Activated T-cell treated with anti-CD3 and anti-CD28 coated beads, Interleukin-2, amount 50 U/mL, for 48 hours (primary cell): ENCODE data around the gene HES6.
"Not testable (repeated sequence)": the region's sequence is repeated elsewhere in the genome, so short reads cannot be mapped to it uniquely, and the experiment has no call there.

Source experiments
- DNase-seq, 2 experiments: peaks; one replicate each; pipeline ENCODE4 v3.0.0-alpha.2; 2020

Gene HES6, protein sequence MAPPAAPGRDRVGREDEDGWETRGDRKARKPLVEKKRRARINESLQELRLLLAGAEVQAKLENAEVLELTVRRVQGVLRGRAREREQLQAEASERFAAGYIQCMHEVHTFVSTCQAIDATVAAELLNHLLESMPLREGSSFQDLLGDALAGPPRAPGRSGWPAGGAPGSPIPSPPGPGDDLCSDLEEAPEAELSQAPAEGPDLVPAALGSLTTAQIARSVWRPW

GRCh38 chr2:238239863-238240756 is at the start of gene HES6:
TSS of gene HES6 (minus strand) at chr2:238240038. CDS start at chr2:238239905, 133 bp downstream.
- DNase-seq: peak; percentile 80 to 85

DNA sequence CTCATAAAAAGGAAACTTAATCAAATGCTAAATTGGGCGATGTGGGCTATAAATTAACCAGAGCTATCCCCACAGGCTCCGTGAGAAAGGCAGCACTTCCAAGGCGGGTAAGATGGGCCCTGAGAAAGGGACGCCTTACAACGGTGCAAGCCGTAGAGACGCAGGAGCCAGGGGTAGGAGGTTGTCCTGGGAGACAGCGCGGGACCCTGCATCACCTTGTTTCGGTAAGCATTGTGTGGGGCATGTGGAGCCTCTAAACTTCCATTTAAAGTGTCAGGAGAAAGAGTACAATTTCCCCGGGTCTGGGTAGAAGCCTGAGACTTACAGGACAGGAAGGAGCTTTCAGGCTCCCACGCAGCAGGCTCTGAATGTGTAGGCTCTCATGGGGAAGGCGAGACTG is 49.7 kb upstream of the HES6 start:
- DNase-seq: peak in 1 of 2 experiments; percentile 36

- peak; percentile 98 for DNase-seq
These were observed 49.1 kb upstream of the HES6 start for GRCh38 chr2:238288650-238289573.

GRCh38 chr2:238287737-238288649 is 48.2 kb upstream of the HES6 start, which contains the start of gene PER2:
TSS of gene PER2 (minus strand) at chr2:238288610. CDS start at chr2:238277936, 10,674 bp downstream.
- DNase-seq: peak; percentile 57 to 72

DNA sequence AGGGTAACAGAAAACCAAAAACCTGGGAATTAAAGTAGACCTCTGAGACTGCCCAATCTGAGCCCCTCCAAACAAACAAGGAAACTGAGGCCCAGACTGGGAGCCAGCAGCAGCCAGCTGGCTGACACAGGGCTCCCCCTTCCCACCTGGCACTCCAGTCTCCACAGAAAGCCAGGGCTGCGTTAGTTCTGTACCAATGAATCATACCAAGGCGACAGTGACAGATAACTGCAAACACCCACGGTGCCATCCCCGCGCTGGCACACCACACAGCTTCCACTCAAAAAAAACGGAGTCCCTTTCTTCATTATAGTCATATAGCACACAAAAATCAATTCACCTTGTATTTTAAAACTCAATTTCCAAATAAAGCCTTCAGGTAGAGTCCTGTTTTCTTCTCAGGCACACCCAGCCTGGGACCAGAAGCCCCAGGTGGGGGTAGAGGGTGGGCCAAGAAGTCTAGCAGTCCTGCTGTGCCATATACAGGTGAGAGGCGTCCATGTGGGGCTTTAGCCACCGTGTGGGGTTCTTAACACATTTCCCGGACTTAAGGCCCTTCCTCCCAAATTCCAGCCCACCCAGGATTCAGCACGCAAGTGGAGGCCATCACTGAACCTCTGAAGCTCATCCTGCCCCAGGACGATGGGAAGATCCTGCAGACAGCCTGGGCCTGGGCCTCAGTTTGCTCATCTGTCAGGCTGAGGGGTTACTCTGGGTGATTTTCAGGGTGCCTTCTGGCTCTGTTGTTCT is 47.3 kb upstream of the HES6 start:
- DNase-seq: peak; percentile 59 to 68

DNA sequence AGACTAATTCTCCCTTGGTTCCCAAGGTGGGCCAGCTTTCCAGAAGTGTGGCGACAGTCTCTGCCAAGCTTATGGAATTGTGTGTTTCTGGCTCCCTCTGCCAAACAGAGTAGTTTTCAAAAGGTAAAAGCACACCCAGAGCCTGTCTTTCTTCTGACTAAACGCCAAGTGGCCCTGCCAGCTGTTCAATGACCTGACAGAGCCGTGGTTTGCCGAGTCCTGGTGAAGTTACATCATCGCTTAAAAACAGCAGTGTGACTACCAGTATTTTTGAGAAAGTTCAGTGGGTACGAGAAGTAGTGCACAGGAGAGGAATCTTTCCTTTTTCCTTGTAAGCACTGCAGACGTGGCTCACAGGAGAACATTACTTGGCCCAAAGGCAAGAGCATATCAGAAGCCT is 46.7 kb upstream of the HES6 start:
- DNase-seq: no peak

GRCh38 chr2:238286095-238286494 is 46.3 kb upstream of the HES6 start:
- DNase-seq: no peak

DNA sequence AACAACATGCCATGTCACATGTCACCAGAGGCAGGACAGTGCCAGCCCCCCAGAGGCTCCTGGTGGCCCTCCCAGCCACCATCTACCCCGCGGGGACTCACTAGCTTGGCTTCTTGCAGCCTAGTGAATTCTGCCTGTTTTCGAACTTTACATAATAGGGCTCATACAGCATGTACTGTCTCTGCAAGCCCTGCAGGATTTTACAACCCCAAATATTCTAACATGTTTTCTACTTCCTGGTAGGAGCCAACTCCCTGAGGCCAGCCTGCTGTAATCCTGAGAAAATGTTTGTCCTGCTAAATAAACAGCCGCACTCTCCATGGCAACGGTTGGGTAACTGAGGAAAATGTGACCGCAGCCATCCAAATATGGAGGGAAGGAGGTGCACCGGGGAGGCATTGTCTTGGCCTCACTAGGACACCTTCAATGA is 45.8 kb upstream of the HES6 start:
- no peak for DNase-seq

- no peak for DNase-seq
These were observed 45.1 kb upstream of the HES6 start for GRCh38 chr2:238284802-238285515.

DNA sequence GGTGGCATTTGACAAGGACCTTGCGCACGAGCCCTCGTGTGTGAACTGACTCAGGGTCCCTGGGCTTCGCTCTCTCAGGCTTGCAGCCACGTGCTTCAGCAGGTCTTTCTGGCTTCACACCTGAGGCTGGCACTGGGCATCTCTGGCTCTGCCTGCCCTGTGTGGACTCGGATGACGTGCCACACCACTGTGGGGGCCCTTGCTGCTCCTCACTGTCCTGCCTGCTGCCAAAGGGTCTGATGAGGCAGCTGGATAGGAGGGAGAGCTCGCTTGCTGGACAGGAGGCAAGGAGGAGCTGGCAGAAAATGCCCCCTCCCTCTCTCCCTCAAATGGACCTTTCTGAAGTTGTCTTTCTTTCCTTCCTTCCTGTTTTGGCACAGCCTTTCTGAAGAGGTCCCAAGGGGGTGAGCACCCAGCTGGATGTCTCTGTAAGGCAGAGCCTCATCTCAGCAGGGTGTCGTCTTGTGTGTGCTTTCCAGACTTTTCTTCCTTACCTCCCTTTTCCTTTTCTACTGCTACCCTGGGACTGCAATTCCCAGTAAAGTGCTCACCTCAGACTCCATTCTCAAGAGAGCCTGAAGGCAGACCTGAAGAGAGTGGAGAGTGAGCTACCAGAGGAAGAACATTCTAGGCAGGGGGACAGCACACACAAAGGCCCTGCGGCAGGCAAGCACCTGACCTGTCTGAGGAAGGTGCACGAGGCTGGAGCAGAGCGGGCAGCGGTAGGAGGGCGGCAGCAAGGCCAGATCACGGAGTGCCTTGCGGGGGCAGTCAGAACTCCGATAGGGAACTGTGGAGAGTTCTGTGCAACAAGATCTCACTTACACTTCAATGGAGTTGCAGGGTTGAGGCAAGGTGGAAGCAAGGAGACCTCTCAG is 43.3 kb upstream of the HES6 start:
- DNase-seq: no peak

- DNase-seq: no peak
These were observed 42.1 kb upstream of the HES6 start for GRCh38 chr2:238281826-238282480.

GRCh38 chr2:238280083-238280825 is 40.4 kb upstream of the HES6 start:
- no peak for DNase-seq

GRCh38 chr2:238279324-238279682 is 39.5 kb upstream of the HES6 start:
- no peak for DNase-seq

DNA sequence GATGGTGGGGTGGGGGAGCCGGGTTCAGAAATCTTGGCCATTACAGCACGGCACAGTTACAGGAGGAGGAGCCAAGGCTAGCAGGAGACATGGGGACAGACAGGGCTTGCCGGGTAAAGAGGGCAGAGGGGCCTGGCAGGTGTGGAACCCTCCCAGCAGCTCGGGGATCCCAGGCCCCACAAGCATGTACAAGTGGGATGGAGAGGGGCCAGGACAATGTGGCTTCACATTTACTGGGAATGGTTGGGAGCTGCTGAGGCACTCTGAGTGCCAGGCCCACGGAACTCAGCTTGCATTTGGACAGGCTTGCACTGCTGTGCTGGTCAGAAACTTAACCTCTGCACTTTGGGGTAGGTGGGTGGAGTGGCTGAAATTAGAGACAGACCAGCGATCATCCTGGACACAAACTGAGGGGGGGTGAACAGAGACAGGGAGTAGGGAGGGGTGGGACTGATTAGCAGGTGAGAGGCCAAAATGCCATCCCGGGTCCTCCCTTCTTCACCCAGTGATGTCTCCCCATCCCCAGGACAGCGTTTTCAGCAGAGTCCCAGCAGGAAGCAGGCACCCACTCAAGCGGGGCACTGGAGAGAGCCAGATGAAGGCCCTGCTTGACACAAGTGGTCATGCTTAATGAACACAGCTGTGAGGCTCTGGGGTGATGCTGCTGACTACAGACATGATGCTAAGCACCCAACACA is 38.9 kb upstream of the HES6 start:
- DNase-seq: no peak

DNA sequence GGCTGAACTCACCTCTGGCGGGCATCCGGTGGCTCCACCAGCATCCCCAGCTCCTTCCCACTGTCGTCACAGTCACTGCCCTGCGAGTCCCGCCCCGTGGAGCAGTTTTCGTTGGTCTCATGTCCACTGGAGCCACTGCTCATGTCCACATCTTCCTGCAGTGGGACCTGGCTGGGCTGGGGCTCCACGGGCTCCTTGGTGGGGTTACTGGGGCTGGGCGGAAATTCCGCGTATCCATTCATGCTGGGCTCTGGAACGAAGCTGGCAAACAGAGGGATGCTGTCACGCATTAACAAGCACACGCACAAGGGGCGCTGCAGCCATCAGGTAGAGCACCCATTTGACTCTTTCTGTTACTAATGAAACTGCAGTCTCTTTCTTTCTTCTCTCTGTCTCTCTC is 37.9 kb upstream of the HES6 start:
- DNase-seq: no peak

DNA sequence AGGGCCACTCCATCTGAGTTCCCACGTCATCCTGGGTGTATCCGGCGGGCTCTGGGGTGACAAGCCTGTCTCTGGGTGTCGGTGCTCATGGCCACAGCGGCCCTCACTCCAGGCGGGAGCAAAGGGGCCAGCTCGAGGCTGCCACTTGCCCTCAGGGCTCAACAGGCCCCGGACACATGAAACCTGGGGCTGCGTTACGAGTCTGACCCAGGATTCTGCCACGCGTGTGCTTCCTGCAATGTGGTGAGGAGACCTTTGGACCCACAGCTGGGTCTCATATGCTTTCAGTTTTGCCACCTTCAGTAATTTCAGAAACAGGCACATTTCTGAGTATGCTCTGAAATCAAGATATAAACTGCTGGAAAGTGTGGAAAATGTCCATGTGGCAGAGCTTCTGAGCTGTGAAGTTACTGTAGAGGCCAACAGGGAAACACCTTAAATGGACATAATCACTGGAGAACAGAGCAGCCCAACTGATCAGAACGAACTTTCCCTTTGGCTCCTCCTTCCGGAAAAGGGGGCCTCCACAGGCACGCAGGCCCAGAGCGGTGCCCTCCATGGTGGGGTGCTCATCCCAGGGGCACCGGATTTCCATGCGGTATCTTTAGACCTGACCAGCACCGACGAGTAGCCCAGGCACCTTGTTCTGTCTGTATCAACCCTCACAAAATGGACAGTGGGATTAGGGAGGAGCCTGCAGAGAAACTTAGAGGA is 34.5 kb upstream of the HES6 start:
- DNase-seq: no peak

- DNase-seq: not testable (repeated sequence)
These were observed 33.6 kb upstream of the HES6 start for GRCh38 chr2:238273433-238273832.
